ENCODE data around the gene C12orf56. TPM values are rescaled to one million over a fixed set of nuclear protein-coding genes. Genes with fewer than 3 reads are reported as not detected.

Gene C12orf56, protein sequence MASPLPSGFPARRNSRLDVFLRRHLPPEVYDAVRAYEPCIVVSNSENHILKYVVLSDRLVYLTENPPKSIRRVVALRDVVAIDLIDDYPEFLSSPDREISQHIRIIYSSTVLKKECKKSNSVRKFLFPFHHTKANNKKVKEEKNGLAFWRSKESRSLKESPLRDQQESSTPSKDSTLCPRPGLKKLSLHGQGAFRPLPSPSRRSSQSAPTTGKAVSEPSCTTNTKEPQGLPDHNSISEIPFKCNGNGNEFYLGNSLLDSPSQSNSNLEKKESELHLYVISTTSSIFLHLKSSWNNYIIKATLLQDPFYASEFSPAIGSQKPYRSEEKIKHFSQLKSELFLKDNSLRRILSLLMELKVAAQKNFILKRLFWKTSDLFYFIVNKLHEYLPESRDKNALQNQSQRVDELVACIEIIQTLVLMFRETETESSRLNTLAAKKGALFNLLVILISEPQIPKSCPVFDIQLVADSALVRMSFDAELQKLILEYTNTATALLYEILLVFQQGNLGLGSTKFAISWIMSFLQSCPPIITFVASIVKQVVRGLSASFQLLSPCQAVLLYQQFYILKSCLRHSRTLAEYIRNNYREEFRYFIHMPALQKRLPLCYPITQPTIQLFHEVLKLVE
- total RNA-seq, result not detected

DNA sequence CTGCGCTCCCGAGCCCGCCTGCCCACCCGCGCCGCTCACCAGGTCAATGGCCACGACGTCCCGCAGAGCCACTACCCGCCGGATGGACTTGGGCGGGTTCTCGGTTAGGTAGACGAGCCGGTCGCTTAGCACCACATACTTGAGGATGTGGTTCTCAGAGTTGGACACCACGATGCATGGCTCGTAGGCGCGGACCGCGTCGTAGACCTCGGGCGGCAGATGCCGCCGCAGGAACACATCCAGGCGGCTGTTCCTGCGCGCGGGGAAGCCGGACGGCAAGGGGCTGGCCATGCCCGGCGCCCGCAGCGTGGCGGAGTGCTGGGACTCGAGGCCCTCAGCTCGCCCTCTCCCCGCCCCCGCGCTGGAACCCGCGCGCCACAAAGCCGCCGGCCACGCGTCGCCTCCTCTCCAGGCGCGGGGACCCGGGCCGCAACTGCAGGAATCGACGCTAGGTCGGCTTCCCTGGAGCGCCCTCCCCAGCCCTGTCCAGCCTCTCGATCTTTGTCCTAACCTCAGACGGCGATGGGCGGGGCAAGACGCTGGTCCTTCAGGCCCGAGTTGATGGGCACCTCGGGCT lies at the start of gene C12orf56:
C12orf56 (minus strand) TSS at position 484 of the 577 bp plus-strand sequence; CDS start at position 291, 193 bp downstream.
- Mint-ChIP-seq H3K4me3 (peak within 1 kb of the TSS; percentile 78), H3K4me1 (ENCODE audit: low read depth) (peaks cover 18% of the 10 kb centered on the region), H3K27me3 (ENCODE audit: low read depth) (peaks cover 4% of the 10 kb centered on the region), H3K9me3 (no peaks in the 10 kb centered on the region), H3K36me3 (ENCODE audit: insufficient read depth) (no peaks in the 10 kb centered on the region)
- ATAC-seq (peak; percentile 39 to 47), DNase-seq (no peak)

DNA sequence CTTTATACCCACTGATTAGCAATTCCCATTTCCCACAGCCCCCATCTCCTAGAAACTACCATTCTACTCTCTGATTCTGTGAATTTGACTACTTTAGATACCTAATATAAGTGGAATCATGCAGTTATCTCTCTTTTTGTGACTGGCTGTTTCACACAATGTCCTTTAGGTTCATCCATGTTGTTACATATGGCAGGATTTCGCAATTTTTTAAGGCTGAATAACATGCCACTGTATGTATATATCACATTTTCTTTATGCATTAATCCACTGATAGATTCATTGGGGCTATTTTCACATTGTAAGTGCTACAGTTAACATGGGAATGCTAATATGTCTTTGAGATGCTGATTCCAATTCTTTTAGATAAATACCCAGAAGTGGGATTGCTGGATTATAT lies 49.5 kb upstream of the C12orf56 start:
- H3K4me3 Mint-ChIP-seq, result no peak overlapping the region

DNA sequence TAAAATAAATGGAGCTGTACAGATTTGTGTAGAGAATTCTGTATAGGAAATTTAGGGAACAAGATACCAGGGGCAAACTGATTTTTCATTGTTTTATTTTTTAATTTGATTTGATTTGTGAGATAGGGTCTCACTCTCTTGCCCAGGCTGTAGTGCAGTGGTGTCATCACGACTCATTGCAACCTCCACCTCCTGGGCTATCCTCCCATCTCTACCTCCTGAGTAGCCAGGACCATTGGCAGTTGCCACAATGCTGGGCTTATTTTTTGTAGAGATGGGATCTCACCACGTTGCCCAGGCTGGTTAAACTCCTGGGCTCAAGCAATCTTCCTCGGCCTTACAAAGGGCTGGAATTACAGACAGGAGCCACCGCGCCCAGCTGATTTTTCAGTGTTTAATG lies 43.4 kb upstream of the C12orf56 start:
- ATAC-seq (no peak), DNase-seq (no peak)
- Mint-ChIP-seq H3K9me3 (no peaks in the 10 kb centered on the region), H3K4me3 (no peak overlapping the region), H3K36me3 (ENCODE audit: insufficient read depth) (peaks cover 61% of the 10 kb centered on the region), H3K4me1 (ENCODE audit: low read depth) (peaks cover 2% of the 10 kb centered on the region), H3K27me3 (ENCODE audit: low read depth) (no peaks in the 10 kb centered on the region)

More for the DNA sequence above, 49.5 kb upstream of the C12orf56 start:
- Mint-ChIP-seq H3K36me3 (ENCODE audit: insufficient read depth) (peaks cover 53% of the 10 kb centered on the region), H3K9me3 (no peaks in the 10 kb centered on the region), H3K4me1 (ENCODE audit: low read depth) (peaks cover 7% of the 10 kb centered on the region), H3K27me3 (ENCODE audit: low read depth) (no peaks in the 10 kb centered on the region)
- no peak for ATAC-seq
- DNase-seq, result no peak

DNA sequence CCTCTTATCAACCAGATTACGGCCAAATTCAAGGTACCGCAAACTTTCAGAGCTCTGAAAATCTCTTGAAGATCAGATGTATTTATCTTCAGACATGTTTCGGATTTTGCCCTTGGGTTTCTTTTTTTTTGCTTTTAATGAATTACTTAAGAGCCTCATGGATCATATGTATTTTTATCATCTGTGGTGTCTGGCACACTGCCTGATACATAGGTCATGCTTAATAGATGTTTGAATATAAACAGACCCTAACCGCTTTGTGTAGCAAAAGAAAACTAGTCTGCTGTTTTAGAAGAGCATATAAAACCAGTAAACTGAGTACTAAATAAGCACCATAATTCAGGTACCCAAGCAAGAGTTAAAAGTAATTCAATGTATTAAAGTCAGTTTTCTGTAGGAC lies 41.2 kb upstream of the C12orf56 start:
- no peak overlapping the region for H3K4me3 Mint-ChIP-seq
- DNase-seq, result no peak
- H3K36me3 Mint-ChIP-seq (ENCODE audit: insufficient read depth), result peaks cover 55% of the 10 kb centered on the region
- no peak for ATAC-seq
- no peaks in the 10 kb centered on the region for H3K27me3 Mint-ChIP-seq (ENCODE audit: low read depth)
- H3K4me1 Mint-ChIP-seq (ENCODE audit: low read depth), result no peaks in the 10 kb centered on the region
- H3K9me3 Mint-ChIP-seq, result no peaks in the 10 kb centered on the region

DNA sequence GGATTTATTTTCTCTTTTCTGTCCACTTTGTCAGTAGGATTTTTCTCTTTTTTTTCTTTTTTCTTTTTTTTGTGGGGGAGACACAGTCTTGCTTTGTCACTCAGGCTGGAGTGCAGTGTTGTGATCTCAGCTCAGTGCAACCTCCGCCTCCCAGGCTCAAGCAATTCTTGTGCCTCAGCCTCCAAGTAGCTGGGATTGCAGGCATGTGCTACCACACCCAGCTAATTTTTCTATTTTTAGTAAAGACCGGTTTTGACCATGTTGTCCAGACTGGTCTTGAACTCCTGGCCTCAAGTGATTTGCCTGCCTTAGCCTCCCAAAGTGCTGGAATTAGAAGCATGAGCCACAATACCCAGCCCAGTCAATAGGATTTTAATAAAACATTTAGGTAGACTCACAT lies 40.3 kb upstream of the C12orf56 start:
- Mint-ChIP-seq H3K9me3 (no peaks in the 10 kb centered on the region), H3K36me3 (ENCODE audit: insufficient read depth) (peaks cover 56% of the 10 kb centered on the region), H3K27me3 (ENCODE audit: low read depth) (no peaks in the 10 kb centered on the region), H3K4me1 (ENCODE audit: low read depth) (no peaks in the 10 kb centered on the region), H3K4me3 (no peak overlapping the region)
- ATAC-seq (no peak), DNase-seq (no peak)

DNA sequence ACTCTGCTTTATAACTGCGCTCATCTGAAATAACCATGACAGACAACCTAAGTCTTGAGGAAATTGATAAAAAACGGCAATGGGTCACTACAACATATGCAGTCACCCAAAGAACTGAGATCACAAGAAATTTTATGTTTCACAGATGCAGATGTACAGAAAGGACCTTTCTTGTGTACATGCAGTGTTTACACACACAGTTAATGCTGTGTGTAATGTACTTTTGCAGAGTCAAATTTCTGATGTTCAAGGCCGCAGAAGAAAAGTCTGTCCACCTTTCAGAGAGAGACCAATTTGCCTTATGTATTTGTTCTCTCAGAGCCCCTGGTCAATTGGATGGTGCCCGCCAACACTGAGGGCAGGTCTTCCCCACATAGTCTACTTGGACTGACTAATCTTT lies 38.4 kb upstream of the C12orf56 start:
- DNase-seq (no peak), ATAC-seq (no peak)
- H3K9me3 Mint-ChIP-seq, result no peaks in the 10 kb centered on the region
- no peaks in the 10 kb centered on the region for H3K4me1 Mint-ChIP-seq (ENCODE audit: low read depth)
- peaks cover 54% of the 10 kb centered on the region for H3K36me3 Mint-ChIP-seq (ENCODE audit: insufficient read depth)
- H3K4me3 Mint-ChIP-seq, result no peak overlapping the region
- H3K27me3 Mint-ChIP-seq (ENCODE audit: low read depth), result no peaks in the 10 kb centered on the region

DNA sequence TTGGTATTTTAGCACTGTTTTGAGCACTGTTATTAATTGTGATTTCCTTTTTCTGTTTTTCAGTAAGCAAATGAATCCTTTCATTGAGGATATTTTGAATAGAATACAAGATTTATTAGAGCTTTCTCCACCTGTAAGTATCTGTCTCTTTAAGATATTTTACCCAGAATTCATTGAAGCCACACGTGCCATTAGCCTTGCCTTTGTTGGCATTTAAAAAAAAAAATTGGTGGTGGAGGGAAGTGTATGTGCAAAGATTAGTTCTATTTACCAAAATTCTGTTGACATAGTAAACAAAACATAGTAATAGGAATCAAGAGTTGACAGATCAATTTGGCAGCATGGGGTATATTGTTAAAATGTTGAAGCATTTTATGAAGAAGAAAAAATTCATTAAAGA lies 37.4 kb upstream of the C12orf56 start:
- no peak overlapping the region for H3K4me3 Mint-ChIP-seq
- DNase-seq (no peak), ATAC-seq (no peak)
- H3K9me3 Mint-ChIP-seq, result no peaks in the 10 kb centered on the region
- peaks cover 51% of the 10 kb centered on the region for H3K36me3 Mint-ChIP-seq (ENCODE audit: insufficient read depth)
- H3K27me3 Mint-ChIP-seq (ENCODE audit: low read depth), result no peaks in the 10 kb centered on the region
- H3K4me1 Mint-ChIP-seq (ENCODE audit: low read depth), result no peaks in the 10 kb centered on the region

DNA sequence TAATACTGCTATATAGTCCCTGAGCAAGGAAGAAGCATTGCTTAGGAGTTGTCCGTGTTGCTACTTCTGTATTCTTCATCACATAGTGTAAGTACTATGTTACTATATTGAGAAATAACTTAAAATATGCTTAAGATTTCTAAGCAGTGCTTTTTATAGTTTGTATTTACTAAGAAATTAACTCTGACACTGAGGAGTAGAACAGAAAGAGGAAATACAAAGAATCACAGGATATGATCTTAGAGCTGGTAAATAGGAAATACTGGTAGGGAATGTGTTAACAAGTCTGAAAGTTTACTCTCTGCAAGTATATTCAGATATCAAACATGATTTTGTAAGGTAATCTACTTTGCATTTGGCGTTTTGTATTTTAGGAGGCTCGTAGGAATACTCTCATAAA lies 29.1 kb upstream of the C12orf56 start:
- peaks cover 3% of the 10 kb centered on the region for H3K4me1 Mint-ChIP-seq (ENCODE audit: low read depth)
- DNase-seq (no peak), ATAC-seq (no peak)
- H3K27me3 Mint-ChIP-seq (ENCODE audit: low read depth), result no peaks in the 10 kb centered on the region
- peaks cover 46% of the 10 kb centered on the region for H3K36me3 Mint-ChIP-seq (ENCODE audit: insufficient read depth)
- no peak overlapping the region for H3K4me3 Mint-ChIP-seq
- no peaks in the 10 kb centered on the region for H3K9me3 Mint-ChIP-seq

DNA sequence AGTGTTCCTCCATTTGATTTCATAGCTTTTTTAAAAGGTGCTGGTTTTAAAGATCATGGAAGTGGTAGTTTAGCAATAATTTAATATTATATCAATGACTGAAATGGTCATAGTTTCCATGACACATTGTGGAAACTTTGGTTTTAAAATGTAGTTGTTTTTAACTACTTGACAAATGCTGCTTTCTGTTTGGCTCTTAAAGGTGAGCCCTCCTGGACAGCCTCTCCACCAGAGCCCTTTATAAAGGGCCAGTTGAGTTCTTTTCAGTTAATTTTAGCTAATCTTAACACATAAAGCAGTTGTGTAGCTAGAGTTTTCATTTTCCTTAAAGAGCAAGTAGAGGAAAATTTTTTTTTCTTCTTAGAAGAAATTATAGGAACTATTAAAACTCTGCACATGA lies 27.7 kb upstream of the C12orf56 start:
- H3K27me3 Mint-ChIP-seq (ENCODE audit: low read depth), result no peaks in the 10 kb centered on the region
- no peak for DNase-seq
- no peaks in the 10 kb centered on the region for H3K9me3 Mint-ChIP-seq
- peaks cover 3% of the 10 kb centered on the region for H3K4me1 Mint-ChIP-seq (ENCODE audit: low read depth)
- no peak for ATAC-seq
- H3K4me3 Mint-ChIP-seq, result no peak overlapping the region
- peaks cover 43% of the 10 kb centered on the region for H3K36me3 Mint-ChIP-seq (ENCODE audit: insufficient read depth)

DNA sequence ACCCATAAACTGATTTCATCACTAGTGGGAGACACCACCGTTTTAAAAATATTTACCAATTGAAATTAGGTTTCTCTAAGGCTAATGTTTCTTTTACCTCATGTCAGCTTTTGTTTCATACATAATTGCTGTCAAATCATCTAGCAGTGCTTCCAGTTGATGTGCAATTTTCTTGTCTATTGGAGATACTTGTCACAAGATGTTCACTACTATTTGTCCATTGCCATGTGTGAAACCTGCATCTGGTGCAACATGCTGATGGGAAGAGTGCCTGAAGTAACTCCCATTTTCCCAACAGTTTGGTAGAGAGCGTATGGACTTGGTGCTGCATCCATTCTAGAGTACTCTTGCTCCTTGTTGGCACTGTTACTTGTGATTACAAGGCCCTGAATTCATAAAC lies 23.3 kb upstream of the C12orf56 start:
- DNase-seq (no peak), ATAC-seq (no peak)
- Mint-ChIP-seq H3K27me3 (ENCODE audit: low read depth) (no peaks in the 10 kb centered on the region), H3K4me1 (ENCODE audit: low read depth) (peaks cover 6% of the 10 kb centered on the region), H3K9me3 (no peaks in the 10 kb centered on the region), H3K36me3 (ENCODE audit: insufficient read depth) (peaks cover 41% of the 10 kb centered on the region), H3K4me3 (no peak overlapping the region)

DNA sequence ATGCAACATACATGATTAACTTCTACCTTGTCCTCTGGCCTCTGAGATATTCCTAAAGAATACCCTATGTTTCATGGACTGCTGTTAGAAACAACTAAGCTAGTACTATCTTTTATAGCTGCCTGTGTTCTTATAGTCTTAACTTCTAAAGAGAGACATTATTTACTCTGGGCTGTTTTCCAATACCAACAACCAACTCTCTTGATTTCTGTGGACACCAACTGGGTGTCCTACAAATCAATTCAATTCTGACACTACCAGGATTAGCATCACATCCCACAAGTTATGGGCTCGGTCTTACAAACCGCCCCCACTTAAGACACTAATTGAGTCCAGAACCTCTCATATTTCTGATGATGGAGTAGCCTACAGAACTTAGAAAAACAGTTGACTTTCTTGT lies 21.9 kb upstream of the C12orf56 start:
- no peaks in the 10 kb centered on the region for H3K9me3 Mint-ChIP-seq
- H3K36me3 Mint-ChIP-seq (ENCODE audit: insufficient read depth), result peaks cover 34% of the 10 kb centered on the region
- ATAC-seq (no peak), DNase-seq (no peak)
- no peak overlapping the region for H3K4me3 Mint-ChIP-seq
- H3K4me1 Mint-ChIP-seq (ENCODE audit: low read depth), result peaks cover 10% of the 10 kb centered on the region
- no peaks in the 10 kb centered on the region for H3K27me3 Mint-ChIP-seq (ENCODE audit: low read depth)

DNA sequence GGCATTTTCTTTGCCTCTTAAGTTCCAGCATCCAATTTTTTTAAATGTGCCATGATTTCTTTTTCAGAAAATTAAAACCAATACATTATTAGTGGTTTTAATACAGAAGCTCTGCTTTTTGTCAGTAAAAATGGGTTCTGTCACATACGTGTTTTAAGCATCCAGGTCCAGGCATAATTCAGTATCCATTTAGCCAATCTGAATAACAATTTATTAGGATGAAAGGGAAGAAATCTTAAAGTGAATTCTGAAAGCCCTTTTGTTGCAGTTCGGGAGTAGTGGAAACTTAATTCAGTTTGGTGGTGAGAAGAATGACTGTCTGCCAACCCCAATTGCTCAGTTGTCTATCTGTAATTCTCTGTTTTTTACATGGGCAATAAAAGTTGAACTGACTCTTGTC lies 20.9 kb upstream of the C12orf56 start:
- peaks cover 29% of the 10 kb centered on the region for H3K36me3 Mint-ChIP-seq (ENCODE audit: insufficient read depth)
- no peak for ATAC-seq
- no peak for DNase-seq
- peaks cover 15% of the 10 kb centered on the region for H3K4me1 Mint-ChIP-seq (ENCODE audit: low read depth)
- H3K27me3 Mint-ChIP-seq (ENCODE audit: low read depth), result no peaks in the 10 kb centered on the region
- H3K9me3 Mint-ChIP-seq, result no peaks in the 10 kb centered on the region
- H3K4me3 Mint-ChIP-seq, result no peak overlapping the region

DNA sequence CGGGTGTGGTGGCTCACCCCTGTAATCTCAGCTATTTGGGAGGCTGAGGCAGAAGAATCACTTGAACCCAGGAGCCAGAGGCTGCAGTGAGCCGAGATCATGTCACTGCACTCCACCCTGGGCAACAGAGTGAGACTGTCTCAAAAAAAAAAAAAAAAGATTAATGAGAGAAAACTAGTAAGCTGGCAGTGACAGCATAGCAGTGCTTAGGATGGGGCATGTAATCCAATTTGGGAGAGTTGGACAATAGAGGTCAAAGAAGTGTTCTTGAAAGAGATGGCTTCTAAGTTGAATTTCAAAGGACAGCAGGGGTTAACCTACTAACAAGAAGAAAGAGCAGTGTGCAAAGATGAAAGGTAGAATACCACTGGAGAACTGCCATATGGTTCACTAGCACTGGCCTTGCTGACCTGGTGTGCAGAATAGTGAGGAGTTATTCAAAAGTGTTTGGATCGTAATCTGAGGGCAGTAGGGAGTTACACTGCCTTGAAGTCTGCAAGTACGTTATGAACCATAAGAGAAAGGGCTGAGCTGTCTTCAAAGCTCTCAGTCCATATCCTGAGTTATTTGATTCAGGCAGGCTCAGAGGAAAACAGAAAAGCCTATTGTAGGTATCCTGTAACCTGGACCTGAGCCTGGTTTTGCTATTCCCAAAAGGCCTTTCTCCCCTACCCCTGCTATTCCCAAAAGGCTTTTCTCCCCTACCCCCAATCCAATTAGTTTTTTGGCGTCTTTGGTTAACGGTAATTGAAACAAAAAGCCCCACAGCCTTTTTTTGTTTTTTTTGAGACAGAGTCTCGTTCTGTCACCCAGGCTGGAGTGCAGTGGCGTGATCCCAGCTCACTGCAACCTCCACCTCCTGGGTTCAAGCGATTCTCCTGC lies 17.0 kb upstream of the C12orf56 start:
- Mint-ChIP-seq H3K4me3 (peak overlapping the region; percentile 44), H3K27me3 (ENCODE audit: low read depth) (no peaks in the 10 kb centered on the region), H3K36me3 (ENCODE audit: insufficient read depth) (peaks cover 11% of the 10 kb centered on the region), H3K4me1 (ENCODE audit: low read depth) (peaks cover 25% of the 10 kb centered on the region), H3K9me3 (no peaks in the 10 kb centered on the region)
- no peak for ATAC-seq
- no peak for DNase-seq

All from activated T-cell treated with anti-CD3 and anti-CD28 coated beads, Interleukin-2, amount 50 U/mL, for 4 hours (primary cell).